GM23338 (cell line): ENCODE data around the gene KCNB1. TPM values are rescaled to one million over a fixed set of nuclear protein-coding genes. Genes with fewer than 3 reads are reported as not detected.
A peak's percentile ranks its signal among the peaks of the same experiment; 100 is the strongest.

Source experiments
- ATAC-seq: fragments of 200-7000 bp; cut with Tn5 transposase; 3 replicates; pipeline ENCODE4 v1.9.1; 2020
- DNase-seq: peaks from one replicate; pipeline ENCODE4 v3.0.0-alpha.2; 2015; ENCODE audit warnings: low spot score
- H2AFZ ChIP-seq: fragments of 200-600 bp; sonication (generic); 2 replicates; pipeline ENCODE4 v1.8.0; 2016; ENCODE audit warnings: antibody characterized with exemption, mild to moderate bottlenecking, moderate library complexity
- H3F3A ChIP-seq: fragments of 200-600 bp; sonication (generic); replicated peaks from 2 replicates; pipeline ENCODE4 v1.8.0; 2017; ENCODE audit warnings: antibody characterized with exemption, mixed run types, low read depth
- H3K27ac ChIP-seq: fragments of 200-600 bp; sonication (generic); 2 replicates; pipeline ENCODE4 v1.6.1; 2016; ENCODE audit warnings: low read depth
- H3K27me3 ChIP-seq: fragments of 200-600 bp; sonication (generic); 2 replicates; pipeline ENCODE4 v1.8.0; 2016; ENCODE audit warnings: mild to moderate bottlenecking, mixed run types, moderate library complexity; ENCODE audit not compliant: insufficient read depth
- H3K36me3 ChIP-seq: fragments of 200-600 bp; sonication (generic); 2 replicates; pipeline ENCODE4 v1.8.0; 2016; ENCODE audit warnings: mild to moderate bottlenecking; ENCODE audit not compliant: insufficient read depth
- H3K4me1 ChIP-seq: fragments of 200-600 bp; sonication (generic); 2 replicates; pipeline ENCODE4 v1.8.0; 2016; ENCODE audit warnings: mild to moderate bottlenecking, moderate library complexity; ENCODE audit not compliant: insufficient read depth
- H3K4me2 ChIP-seq: fragments of 200-600 bp; sonication (generic); 2 replicates; pipeline ENCODE4 v1.7.1; 2017; ENCODE audit warnings: mixed run types
- H3K4me3 ChIP-seq: fragments of 200-600 bp; sonication (generic); 2 replicates; pipeline ENCODE4 v1.6.1; 2016; ENCODE audit warnings: mixed run types
- H3K79me2 ChIP-seq: fragments of 200-600 bp; sonication (generic); replicated peaks from 2 replicates; pipeline ENCODE4 v1.8.0; 2017; ENCODE audit warnings: mild to moderate bottlenecking; ENCODE audit not compliant: insufficient read depth
- H3K9me2 ChIP-seq: fragments of 200-600 bp; sonication (generic); 2 replicates; pipeline ENCODE4 v1.8.0; 2017; ENCODE audit not compliant: insufficient read depth
- H4K20me1 ChIP-seq: fragments of 200-600 bp; sonication (generic); replicated peaks from 2 replicates; pipeline ENCODE4 v1.8.0; 2017; ENCODE audit warnings: mild to moderate bottlenecking; ENCODE audit not compliant: insufficient read depth
- H3K27ac Mint-ChIP-seq: 2 replicates; pipeline ENCODE4 v1.8.0; 2020; ENCODE audit warnings: inconsistent platforms, mild to moderate bottlenecking, moderate library complexity, mixed read lengths
- H3K27me3 Mint-ChIP-seq: 3 replicates; pipeline ENCODE4 v1.8.0; 2022; ENCODE audit warnings: low read depth, mild to moderate bottlenecking, moderate library complexity, mixed read lengths, inconsistent platforms; ENCODE audit not compliant: insufficient read depth, poor library complexity
- H3K36me3 Mint-ChIP-seq: 3 replicates; pipeline ENCODE4 v1.8.0; 2021; ENCODE audit warnings: low read depth, mild to moderate bottlenecking, inconsistent platforms, moderate library complexity, mixed read lengths
- H3K4me1 Mint-ChIP-seq: 3 replicates; pipeline ENCODE4 v1.8.0; 2020; ENCODE audit warnings: mild to moderate bottlenecking, inconsistent platforms, mixed read lengths
- H3K4me3 Mint-ChIP-seq: 3 replicates; pipeline ENCODE4 v1.8.0; 2021; ENCODE audit warnings: moderate library complexity, mild to moderate bottlenecking, inconsistent platforms, mixed read lengths
- H3K9me3 Mint-ChIP-seq: 3 replicates; pipeline ENCODE4 v1.8.0; 2020; ENCODE audit warnings: moderate library complexity, mild to moderate bottlenecking, inconsistent platforms, mixed read lengths
- CREB1 ChIP-seq: fragments of 250-450 bp; sonication (Bioruptor Pico); IDR thresholded peaks from 2 replicates; pipeline ENCODE4 v1.5.0; 2020; ENCODE audit warnings: low read depth, mild to moderate bottlenecking, moderate library complexity
- EZH2 ChIP-seq: fragments of 200-600 bp; sonication (generic); IDR thresholded peaks from one replicate; pipeline ENCODE4 v1.8.0; 2017; ENCODE audit warnings: antibody characterized with exemption, mild to moderate bottlenecking, low read depth; ENCODE audit not compliant: unreplicated experiment
- JUNB ChIP-seq: IDR thresholded peaks from one replicate; pipeline ENCODE4 v1.6.1; 2016; ENCODE audit warnings: antibody characterized with exemption; ENCODE audit not compliant: unreplicated experiment
- ZNF114 ChIP-seq: fragments of 250-450 bp; sonication (Bioruptor Pico); IDR thresholded peaks from 2 replicates; pipeline ENCODE4 v1.5.0; 2020; ENCODE audit warnings: mild to moderate bottlenecking, moderate library complexity
- ZNF331 ChIP-seq: fragments of 250-450 bp; sonication (Bioruptor Pico); IDR thresholded peaks from 2 replicates; pipeline ENCODE4 v1.5.0; 2020; ENCODE audit warnings: low read depth, mild to moderate bottlenecking, moderate library complexity
- polyA plus RNA-seq: library from polyadenylated mRNA; unstranded; fragments of >200 nt; fragmentation: Nextera tagmentation; extraction: Ambion mirVana; gene quantifications from 2 replicates; pipeline ENCODE4 v1.2.1, GENCODE V29; 2016
- total RNA-seq: library from RNA; depleted of rRNA; stranded (reverse); fragments of >200 nt; shearing (Covaris generic); gene quantifications from 2 replicates; pipeline ENCODE4 v1.2.3, GENCODE V29; 2014
- TF ChIP-seq, protein P1 (sequence below), 2 experiments: fragments of 200-600 bp in 1 of 2; sonication (generic) in 1 of 2; conservative IDR thresholded peaks; 2 replicates each; pipeline versions ENCODE4 v1.5.1 to v1.6.1; 2016 to 2017; ENCODE audit warnings: antibody characterized with exemption in 2 of 2, low read depth in 2 of 2, mild to moderate bottlenecking in 2 of 2, moderate library complexity in 1 of 2
- TF ChIP-seq, protein P2 (sequence below): IDR thresholded peaks from one replicate; pipeline ENCODE4 v1.6.1; 2018; ENCODE audit warnings: antibody characterized with exemption; ENCODE audit not compliant: unreplicated experiment
- TF ChIP-seq, protein P3 (sequence below): IDR thresholded peaks from 2 replicates; pipeline ENCODE4 v1.6.1; 2016; ENCODE audit warnings: antibody characterized with exemption

The KCNB1 gene
- total and polyA plus RNA-seq, 2 experiments from 2014 or later, result 0.28 to 0.29 TPM

DNA sequence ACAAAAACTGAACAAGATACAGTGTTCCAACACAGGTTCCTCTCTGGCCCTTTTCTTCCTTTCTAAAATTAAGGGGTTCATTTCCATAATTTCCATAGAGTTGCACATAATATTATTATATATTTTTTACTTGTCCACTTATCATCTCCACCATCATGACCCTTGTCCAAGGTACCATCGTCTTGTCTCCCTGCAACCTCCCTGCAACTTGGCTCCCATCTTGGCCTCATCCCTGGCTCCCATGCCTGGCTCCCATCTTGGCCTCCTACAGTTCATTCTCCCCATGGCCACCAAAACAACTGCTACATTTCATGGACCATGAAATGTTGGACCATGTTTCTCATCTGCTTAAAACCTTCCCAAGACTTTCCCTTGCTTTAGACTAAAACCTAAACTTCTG is 3.1 kb upstream of the KCNB1 start:
- H3K4me2 ChIP-seq, result no peak overlapping the region
- H3K4me1 ChIP-seq, result no peaks in the 10 kb centered on the region
- no peaks in the 10 kb centered on the region for H3K9me2 ChIP-seq
- H3K27ac ChIP-seq, result no peak overlapping the region
- H4K20me1 ChIP-seq, result no peaks in the 10 kb centered on the region; the same call in 1 of the 2 replicates
- H3K4me3 ChIP-seq, result no peak overlapping the region
- H3K27me3 ChIP-seq, result peaks cover 40% of the 10 kb centered on the region
- 0 out of 3 replicates have a peak overlapping the region, but pooled peaks have one; percentile 12 for H3K4me3 Mint-ChIP-seq
- TF ChIP-seq ZNF331 (no peak), ZNF114 (no peak), EZH2 (no peak), CREB1 (CRISPR knock-in tag) (no peak), JUNB (no peak)
- peaks cover 5% of the 10 kb centered on the region; the same call in 1 of the 3 replicates for H3K36me3 Mint-ChIP-seq
- ATAC-seq (no peak), DNase-seq (no peak)
- peaks cover 9% of the 10 kb centered on the region; the same call in 2 of the 3 replicates for H3K9me3 Mint-ChIP-seq
- H3K36me3 ChIP-seq, result no peaks in the 10 kb centered on the region
- peaks cover 14% of the 10 kb centered on the region; the same call in 2 of the 3 replicates for H3K4me1 Mint-ChIP-seq
- no peaks in the 10 kb centered on the region for H3K79me2 ChIP-seq
- no peak overlapping the region for H3K27ac Mint-ChIP-seq
- H3K27me3 Mint-ChIP-seq, result peaks cover 23% of the 10 kb centered on the region
- no peak overlapping the region for H2AFZ ChIP-seq
- H3F3A ChIP-seq, result no peaks in the 10 kb centered on the region

DNA sequence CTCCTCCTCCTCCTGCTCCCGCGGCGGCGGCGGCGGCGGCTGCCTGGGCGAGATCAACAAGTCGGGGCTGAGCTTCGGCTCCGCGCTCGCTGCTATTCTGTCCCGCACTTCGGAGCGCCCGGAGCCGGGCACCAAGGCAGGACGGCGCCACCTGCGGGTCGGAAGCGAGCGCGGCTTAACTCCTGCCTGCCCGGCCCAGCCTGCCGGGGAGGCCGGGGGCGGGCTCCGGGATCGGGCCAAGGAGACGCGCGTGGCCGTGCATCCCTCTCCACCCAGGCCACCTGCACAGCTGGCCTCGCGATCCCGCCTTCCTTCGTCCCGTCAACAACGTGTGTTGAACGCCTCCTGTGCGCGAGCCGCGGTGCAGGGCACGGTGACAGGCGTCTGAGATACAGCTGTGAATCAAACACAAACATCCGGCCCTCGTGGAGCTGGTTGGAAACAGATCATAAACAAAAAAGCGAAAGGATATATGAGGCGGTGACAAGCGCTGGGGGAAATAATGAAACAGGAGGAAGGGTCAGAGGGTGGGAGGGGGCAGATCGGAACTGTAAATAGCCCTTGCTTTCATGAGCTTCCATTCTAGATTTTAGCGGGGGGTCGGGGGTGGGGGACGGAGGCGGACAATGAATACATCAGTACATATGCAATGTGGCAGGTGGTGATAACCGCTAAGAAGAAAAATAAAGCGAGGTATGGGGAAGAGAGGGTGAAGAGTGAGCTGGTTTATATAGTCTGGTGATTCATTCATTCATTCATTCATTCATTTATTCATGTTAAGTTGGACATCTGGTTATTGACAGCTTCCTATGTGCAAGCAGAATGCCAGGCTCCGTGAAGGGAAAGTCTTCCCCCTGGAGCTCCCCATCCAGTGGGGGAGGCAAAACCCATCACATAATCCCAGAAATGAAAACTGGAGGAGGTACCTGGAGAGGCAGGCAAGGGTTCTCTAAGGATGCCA is 2.0 kb upstream of the KCNB1 start:
- H3K27me3 Mint-ChIP-seq, result peaks cover 25% of the 10 kb centered on the region
- no peaks in the 10 kb centered on the region for H3K4me1 ChIP-seq
- no peak overlapping the region for H3K27ac Mint-ChIP-seq
- TF ChIP-seq, protein P1, sequence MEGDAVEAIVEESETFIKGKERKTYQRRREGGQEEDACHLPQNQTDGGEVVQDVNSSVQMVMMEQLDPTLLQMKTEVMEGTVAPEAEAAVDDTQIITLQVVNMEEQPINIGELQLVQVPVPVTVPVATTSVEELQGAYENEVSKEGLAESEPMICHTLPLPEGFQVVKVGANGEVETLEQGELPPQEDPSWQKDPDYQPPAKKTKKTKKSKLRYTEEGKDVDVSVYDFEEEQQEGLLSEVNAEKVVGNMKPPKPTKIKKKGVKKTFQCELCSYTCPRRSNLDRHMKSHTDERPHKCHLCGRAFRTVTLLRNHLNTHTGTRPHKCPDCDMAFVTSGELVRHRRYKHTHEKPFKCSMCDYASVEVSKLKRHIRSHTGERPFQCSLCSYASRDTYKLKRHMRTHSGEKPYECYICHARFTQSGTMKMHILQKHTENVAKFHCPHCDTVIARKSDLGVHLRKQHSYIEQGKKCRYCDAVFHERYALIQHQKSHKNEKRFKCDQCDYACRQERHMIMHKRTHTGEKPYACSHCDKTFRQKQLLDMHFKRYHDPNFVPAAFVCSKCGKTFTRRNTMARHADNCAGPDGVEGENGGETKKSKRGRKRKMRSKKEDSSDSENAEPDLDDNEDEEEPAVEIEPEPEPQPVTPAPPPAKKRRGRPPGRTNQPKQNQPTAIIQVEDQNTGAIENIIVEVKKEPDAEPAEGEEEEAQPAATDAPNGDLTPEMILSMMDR (conservative IDR thresholded peaks at IDR 0.05; ENCODE audit: low read depth in 2 of 2), result peak; percentile 64 to 87
- TF ChIP-seq, protein P2, sequence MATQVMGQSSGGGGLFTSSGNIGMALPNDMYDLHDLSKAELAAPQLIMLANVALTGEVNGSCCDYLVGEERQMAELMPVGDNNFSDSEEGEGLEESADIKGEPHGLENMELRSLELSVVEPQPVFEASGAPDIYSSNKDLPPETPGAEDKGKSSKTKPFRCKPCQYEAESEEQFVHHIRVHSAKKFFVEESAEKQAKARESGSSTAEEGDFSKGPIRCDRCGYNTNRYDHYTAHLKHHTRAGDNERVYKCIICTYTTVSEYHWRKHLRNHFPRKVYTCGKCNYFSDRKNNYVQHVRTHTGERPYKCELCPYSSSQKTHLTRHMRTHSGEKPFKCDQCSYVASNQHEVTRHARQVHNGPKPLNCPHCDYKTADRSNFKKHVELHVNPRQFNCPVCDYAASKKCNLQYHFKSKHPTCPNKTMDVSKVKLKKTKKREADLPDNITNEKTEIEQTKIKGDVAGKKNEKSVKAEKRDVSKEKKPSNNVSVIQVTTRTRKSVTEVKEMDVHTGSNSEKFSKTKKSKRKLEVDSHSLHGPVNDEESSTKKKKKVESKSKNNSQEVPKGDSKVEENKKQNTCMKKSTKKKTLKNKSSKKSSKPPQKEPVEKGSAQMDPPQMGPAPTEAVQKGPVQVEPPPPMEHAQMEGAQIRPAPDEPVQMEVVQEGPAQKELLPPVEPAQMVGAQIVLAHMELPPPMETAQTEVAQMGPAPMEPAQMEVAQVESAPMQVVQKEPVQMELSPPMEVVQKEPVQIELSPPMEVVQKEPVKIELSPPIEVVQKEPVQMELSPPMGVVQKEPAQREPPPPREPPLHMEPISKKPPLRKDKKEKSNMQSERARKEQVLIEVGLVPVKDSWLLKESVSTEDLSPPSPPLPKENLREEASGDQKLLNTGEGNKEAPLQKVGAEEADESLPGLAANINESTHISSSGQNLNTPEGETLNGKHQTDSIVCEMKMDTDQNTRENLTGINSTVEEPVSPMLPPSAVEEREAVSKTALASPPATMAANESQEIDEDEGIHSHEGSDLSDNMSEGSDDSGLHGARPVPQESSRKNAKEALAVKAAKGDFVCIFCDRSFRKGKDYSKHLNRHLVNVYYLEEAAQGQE, result peak; percentile 47
- TF ChIP-seq, protein P3, sequence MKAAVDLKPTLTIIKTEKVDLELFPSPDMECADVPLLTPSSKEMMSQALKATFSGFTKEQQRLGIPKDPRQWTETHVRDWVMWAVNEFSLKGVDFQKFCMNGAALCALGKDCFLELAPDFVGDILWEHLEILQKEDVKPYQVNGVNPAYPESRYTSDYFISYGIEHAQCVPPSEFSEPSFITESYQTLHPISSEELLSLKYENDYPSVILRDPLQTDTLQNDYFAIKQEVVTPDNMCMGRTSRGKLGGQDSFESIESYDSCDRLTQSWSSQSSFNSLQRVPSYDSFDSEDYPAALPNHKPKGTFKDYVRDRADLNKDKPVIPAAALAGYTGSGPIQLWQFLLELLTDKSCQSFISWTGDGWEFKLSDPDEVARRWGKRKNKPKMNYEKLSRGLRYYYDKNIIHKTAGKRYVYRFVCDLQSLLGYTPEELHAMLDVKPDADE, result no peak
- DNase-seq (peak; percentile 93), ATAC-seq (peak; percentile 74)
- peak overlapping the region; percentile 82 for H3K4me3 Mint-ChIP-seq
- no peaks in the 10 kb centered on the region for H3K79me2 ChIP-seq
- no peak overlapping the region for H3K27ac ChIP-seq
- H3K4me2 ChIP-seq, result peak overlapping the region; percentile 98
- peaks cover 14% of the 10 kb centered on the region; the same call in 2 of the 3 replicates for H3K4me1 Mint-ChIP-seq
- peaks cover 4% of the 10 kb centered on the region; the same call in 2 of the 3 replicates for H3K9me3 Mint-ChIP-seq
- H4K20me1 ChIP-seq, result no peaks in the 10 kb centered on the region; the same call in 1 of the 2 replicates
- peak overlapping the region; percentile 88 for H3K4me3 ChIP-seq
- H3K36me3 ChIP-seq, result no peaks in the 10 kb centered on the region
- peaks cover 40% of the 10 kb centered on the region for H3K27me3 ChIP-seq
- peak overlapping the region; percentile 99 for H2AFZ ChIP-seq
- peaks cover 5% of the 10 kb centered on the region; the same call in 1 of the 3 replicates for H3K36me3 Mint-ChIP-seq
- H3K9me2 ChIP-seq, result no peaks in the 10 kb centered on the region
- H3F3A ChIP-seq, result no peaks in the 10 kb centered on the region
